Ascending aorta (tissue), 2 donors: Measurements from ENCODE around the gene CNTLN. TPM values are rescaled to one million over a fixed set of nuclear protein-coding genes. Genes with fewer than 3 reads are reported as not detected.

ENCODE experiments used
- DNase-seq, 2 donors: peaks; one replicate each; pipeline ENCODE4 v3.0.0-alpha.2; 2019; ENCODE audit warnings: low spot score in 2 of 2
- H3K27ac ChIP-seq, 2 donors: fragments of 200-600 bp; sonication (generic); one replicate each; pipeline ENCODE4 v1.5.1; 2016 to 2017; ENCODE audit warnings: mild to moderate bottlenecking in 1 of 2
- H3K27me3 ChIP-seq: fragments of 200-600 bp; sonication (generic); one replicate; pipeline ENCODE4 v1.5.1; 2017
- H3K36me3 ChIP-seq, 2 donors: fragments of 200-600 bp; sonication (generic); one replicate each; pipeline ENCODE4 v1.5.1; 2016
- H3K4me1 ChIP-seq, 2 donors: fragments of 200-600 bp; sonication (generic); one replicate each; pipeline ENCODE4 v1.5.1; 2016 to 2017; ENCODE audit warnings: mild to moderate bottlenecking in 1 of 2
- H3K4me3 ChIP-seq, 2 donors: fragments of 200-600 bp; sonication (generic); one replicate each; pipeline ENCODE4 v1.5.1; 2016 to 2017; ENCODE audit warnings: mild to moderate bottlenecking in 1 of 2
- H3K9me3 ChIP-seq, 2 donors: fragments of 200-600 bp; sonication (generic); one replicate each; pipeline ENCODE4 v1.5.1; 2016
- intact Hi-C: fragments of 100-400 bp; cut with DNase I; formaldehyde crosslinking; loops from one replicate; pipeline ENCODE4 v1.15.1; 2023
- total RNA-seq: library from RNA; depleted of rRNA; stranded (reverse); fragments of >200 nt; gene quantifications from one replicate; pipeline ENCODE4 v1.1.0, GENCODE V29; 2016
- TF ChIP-seq, protein P1 (sequence below), 3 experiments: fragments of 200-600 bp in 2 of 3; fragments of 450-650 bp in 1 of 3; sonication (generic) in 2 of 3; IDR thresholded peaks; one replicate each; pipeline ENCODE4 v1.5.1; 2016 to 2019; ENCODE audit warnings: antibody characterized with exemption in 3 of 3, mild to moderate bottlenecking in 1 of 3, moderate library complexity in 1 of 3

Gene CNTLN
- total RNA-seq, 1 donor from 2014 or later: 3.5 TPM

DNA sequence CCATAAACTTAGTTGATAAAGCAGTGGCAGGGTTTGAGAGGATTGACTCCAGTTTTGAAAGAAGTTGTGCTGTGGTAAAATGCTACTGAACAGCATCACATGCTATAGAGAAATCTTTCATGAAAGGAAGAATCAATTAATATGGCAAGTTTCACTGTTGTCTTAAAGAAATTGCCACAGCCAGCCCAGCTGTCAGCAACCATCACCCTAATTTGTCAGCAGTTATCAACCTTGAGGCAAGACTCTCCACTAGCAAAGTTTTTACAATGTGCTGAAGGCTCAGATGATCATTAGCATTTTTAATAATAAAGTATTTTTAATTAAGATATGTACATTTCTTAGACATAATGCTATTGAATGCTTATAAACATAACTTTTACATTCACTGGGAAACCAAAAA lies 343.0 kb downstream of the CNTLN start:
- no peak overlapping the region for H3K27ac ChIP-seq
- H3K27me3 ChIP-seq: no peaks in the 10 kb centered on the region
- peaks cover 0 to 6% of the 10 kb centered on the region in 2 donors for H3K36me3 ChIP-seq
- no peak overlapping the region for H3K4me3 ChIP-seq
- no peaks in the 10 kb centered on the region for H3K9me3 ChIP-seq
- DNase-seq: no peak
- TF ChIP-seq, protein P1, sequence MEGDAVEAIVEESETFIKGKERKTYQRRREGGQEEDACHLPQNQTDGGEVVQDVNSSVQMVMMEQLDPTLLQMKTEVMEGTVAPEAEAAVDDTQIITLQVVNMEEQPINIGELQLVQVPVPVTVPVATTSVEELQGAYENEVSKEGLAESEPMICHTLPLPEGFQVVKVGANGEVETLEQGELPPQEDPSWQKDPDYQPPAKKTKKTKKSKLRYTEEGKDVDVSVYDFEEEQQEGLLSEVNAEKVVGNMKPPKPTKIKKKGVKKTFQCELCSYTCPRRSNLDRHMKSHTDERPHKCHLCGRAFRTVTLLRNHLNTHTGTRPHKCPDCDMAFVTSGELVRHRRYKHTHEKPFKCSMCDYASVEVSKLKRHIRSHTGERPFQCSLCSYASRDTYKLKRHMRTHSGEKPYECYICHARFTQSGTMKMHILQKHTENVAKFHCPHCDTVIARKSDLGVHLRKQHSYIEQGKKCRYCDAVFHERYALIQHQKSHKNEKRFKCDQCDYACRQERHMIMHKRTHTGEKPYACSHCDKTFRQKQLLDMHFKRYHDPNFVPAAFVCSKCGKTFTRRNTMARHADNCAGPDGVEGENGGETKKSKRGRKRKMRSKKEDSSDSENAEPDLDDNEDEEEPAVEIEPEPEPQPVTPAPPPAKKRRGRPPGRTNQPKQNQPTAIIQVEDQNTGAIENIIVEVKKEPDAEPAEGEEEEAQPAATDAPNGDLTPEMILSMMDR (IDR thresholded peaks at IDR 0.05): no peak
- no peaks in the 10 kb centered on the region for H3K4me1 ChIP-seq
- intact Hi-C loops: no loop called here

DNA sequence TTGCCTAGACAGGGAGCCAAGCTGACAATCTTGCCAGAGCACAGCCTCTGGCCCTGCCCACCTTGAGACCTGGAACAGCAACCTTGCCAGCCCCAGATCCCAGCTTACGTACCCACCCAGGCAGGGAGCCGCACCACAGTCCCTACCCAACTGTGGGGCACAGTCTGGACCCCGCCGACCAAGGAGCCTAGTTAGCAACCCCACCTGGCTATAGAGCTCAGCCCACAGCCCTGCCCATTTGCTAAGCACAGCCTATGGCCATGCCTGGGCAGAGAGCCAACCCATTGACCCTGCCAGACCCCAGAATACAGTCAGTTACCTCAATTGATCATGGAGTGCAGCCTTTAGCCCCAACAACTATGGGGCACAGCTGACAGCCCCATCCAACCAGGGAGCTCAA lies 346.1 kb downstream of the CNTLN start:
- DNase-seq: no peak
- H3K9me3 ChIP-seq: no peaks in the 10 kb centered on the region
- TF ChIP-seq, protein P1 (IDR thresholded peaks at IDR 0.05): no peak
- H3K27ac ChIP-seq: no peak overlapping the region
- H3K4me1 ChIP-seq: no peaks in the 10 kb centered on the region
- no peak overlapping the region for H3K4me3 ChIP-seq
- peaks cover 0 to 6% of the 10 kb centered on the region in 2 donors for H3K36me3 ChIP-seq
- intact Hi-C loops: no loop called here
- H3K27me3 ChIP-seq: no peaks in the 10 kb centered on the region

DNA sequence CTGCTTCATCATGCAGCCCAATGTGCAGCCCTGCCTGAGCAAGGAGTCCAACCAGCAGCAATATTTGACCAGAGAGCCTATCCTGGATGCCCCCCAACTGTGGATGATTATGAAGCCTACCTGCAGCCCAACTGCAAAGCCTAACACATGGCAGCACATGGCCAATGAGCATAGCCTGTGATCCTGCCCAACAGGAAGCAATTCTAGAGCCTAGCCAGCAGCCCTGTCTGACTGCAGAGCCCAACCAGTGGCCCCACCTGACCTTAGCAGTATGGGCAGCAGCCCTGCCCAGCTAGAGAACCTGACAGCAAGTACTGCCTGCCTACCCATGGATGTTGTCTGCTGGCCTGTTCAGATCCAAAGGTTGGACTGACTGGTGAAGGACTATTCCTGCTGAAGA lies 346.7 kb downstream of the CNTLN start:
- intact Hi-C loops: no loop called here
- DNase-seq: no peak
- Histone ChIP-seq H3K27me3 (no peaks in the 10 kb centered on the region), H3K36me3 (peaks cover 0 to 3% of the 10 kb centered on the region in 2 donors), H3K4me3 (no peak overlapping the region), H3K27ac (no peak overlapping the region), H3K4me1 (no peaks in the 10 kb centered on the region), H3K9me3 (no peaks in the 10 kb centered on the region)
- TF ChIP-seq, protein P1 (IDR thresholded peaks at IDR 0.05): no peak

DNA sequence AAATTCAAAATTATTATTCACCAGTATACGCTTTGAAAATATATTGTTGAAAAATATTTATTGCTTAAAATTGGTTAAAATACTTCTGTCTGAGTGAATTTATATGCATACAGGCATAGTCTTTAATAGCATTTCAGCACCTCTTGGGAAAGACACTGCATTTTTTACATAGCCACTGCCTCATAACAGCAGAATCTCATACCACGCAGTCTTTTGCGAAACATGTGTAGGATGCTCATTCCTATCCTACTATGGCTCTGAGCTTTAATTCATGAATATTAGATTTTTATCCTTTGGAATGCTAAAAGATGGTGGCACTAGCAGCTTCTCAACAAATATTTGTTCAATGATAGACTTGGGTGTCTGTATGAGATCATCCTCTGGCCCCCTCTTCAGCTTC lies 350.1 kb downstream of the CNTLN start:
- TF ChIP-seq, protein P1 (IDR thresholded peaks at IDR 0.05): no peak
- Histone ChIP-seq H3K4me1 (no peaks in the 10 kb centered on the region), H3K27me3 (no peaks in the 10 kb centered on the region), H3K9me3 (no peaks in the 10 kb centered on the region), H3K36me3 (peaks cover 6% of the 10 kb centered on the region in 2 donors), H3K4me3 (no peak overlapping the region), H3K27ac (no peak overlapping the region)
- DNase-seq: no peak
- intact Hi-C loops: no loop called here

DNA sequence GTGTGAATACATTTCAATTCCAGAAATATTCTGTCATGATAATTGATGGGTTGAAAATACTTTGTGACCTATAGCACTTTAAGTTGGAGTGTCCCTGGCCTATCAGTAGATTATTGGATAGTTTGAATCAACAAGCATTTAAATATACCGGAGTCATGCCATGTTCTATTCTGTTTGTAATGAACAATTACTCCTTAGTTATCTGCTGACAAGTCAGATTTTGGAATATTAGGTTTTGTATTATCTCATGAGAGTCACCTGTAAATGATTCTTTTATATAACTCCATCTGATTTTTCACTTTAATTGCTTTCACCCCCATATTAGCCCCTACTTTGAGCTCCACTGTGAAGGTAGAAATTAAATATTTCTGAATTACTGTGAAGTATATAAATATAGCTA lies 351.6 kb downstream of the CNTLN start:
- intact Hi-C loops: no loop called here
- TF ChIP-seq, protein P1 (IDR thresholded peaks at IDR 0.05): no peak
- Histone ChIP-seq H3K9me3 (no peaks in the 10 kb centered on the region), H3K4me3 (no peak overlapping the region), H3K36me3 (peaks cover 6% of the 10 kb centered on the region in 2 donors), H3K27me3 (no peaks in the 10 kb centered on the region), H3K27ac (no peak overlapping the region), H3K4me1 (no peaks in the 10 kb centered on the region)
- no peak for DNase-seq

DNA sequence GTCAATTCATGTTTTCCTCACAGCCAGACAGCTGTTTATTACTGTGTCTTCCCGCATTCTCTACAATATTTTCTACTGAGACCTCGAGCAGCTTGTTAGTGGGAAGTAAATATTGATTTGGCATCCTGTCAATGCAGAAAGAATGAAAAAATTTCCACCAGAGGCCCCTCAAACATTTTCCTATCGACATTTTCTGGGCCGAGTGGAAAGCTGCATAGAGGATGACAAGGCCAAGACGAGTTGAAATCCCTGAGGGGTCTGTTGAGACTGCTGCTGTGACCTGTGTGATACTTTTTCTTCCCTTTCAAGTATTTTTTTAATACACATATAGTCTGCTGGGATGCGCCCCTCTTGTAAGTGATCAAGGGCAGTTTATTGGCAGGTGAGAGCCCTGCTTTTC lies 352.6 kb downstream of the CNTLN start:
- Histone ChIP-seq H3K27me3 (no peaks in the 10 kb centered on the region), H3K4me3 (no peak overlapping the region), H3K27ac (no peak overlapping the region), H3K9me3 (no peaks in the 10 kb centered on the region), H3K36me3 (peaks cover 6% of the 10 kb centered on the region in 2 donors), H3K4me1 (no peaks in the 10 kb centered on the region)
- TF ChIP-seq, protein P1 (IDR thresholded peaks at IDR 0.05): no peak
- intact Hi-C loops: no loop called here
- DNase-seq: no peak
